HepG2 (cell line): Measurements from ENCODE around the gene NOP9. TPM values are rescaled to one million over a fixed set of nuclear protein-coding genes. Genes with fewer than 3 reads are reported as not detected.

Experiments used
- CREBL2 ChIP-seq: sonication (generic); formaldehyde crosslinking; IDR thresholded peaks from 2 replicates; pipeline ENCODE4 v1.8.1; 2023; ENCODE audit warnings: missing genetic modification reagents, mild to moderate bottlenecking, borderline replicate concordance
- ELF1 ChIP-seq: sonication (generic); formaldehyde crosslinking; IDR thresholded peaks from 2 replicates; pipeline ENCODE4 v1.4.0; 2020; ENCODE audit warnings: missing genetic modification reagents
- FOXC1 ChIP-seq: sonication (generic); formaldehyde crosslinking; IDR thresholded peaks from 2 replicates; pipeline ENCODE4 v1.8.0; 2022; ENCODE audit warnings: mild to moderate bottlenecking, missing genetic modification reagents, borderline replicate concordance
- GMEB1 ChIP-seq: sonication (generic); formaldehyde crosslinking; IDR thresholded peaks from 2 replicates; pipeline ENCODE4 v1.5.1; 2020; ENCODE audit warnings: missing genetic modification reagents, mild to moderate bottlenecking, borderline replicate concordance
- JARID2 ChIP-seq: sonication (generic); formaldehyde crosslinking; IDR thresholded peaks from 2 replicates; pipeline ENCODE4 v1.8.1; 2023; ENCODE audit warnings: missing genetic modification reagents, inconsistent platforms; ENCODE audit not compliant: insufficient replicate concordance
- KLF9 ChIP-seq: IDR thresholded peaks from 2 replicates; pipeline ENCODE4 v1.6.1; 2016; ENCODE audit warnings: low read depth
- NCOA1 ChIP-seq: sonication (generic); formaldehyde crosslinking; IDR thresholded peaks from 2 replicates; pipeline ENCODE4 v1.9.0; 2021; ENCODE audit warnings: missing genetic modification reagents
- RFX5 ChIP-seq: IDR thresholded peaks from 2 replicates; pipeline ENCODE4 v1.6.1; 2011; ENCODE audit warnings: low read depth, low read length, improper control_type of control experiment
- SIX1 ChIP-seq: sonication (generic); formaldehyde crosslinking; IDR thresholded peaks from 2 replicates; pipeline ENCODE4 v1.4.0; 2020; ENCODE audit warnings: missing genetic modification reagents, borderline replicate concordance
- SOX13 ChIP-seq, 3 experiments: fragments of 450-650 bp in 1 of 3; sonication (generic) in 1 of 3; formaldehyde crosslinking in 1 of 3; IDR thresholded peaks in 2 of 3; conservative IDR thresholded peaks in 1 of 3; 2 replicates each; pipeline versions ENCODE4 v1.5.0 to v1.6.1; 2016 to 2020; ENCODE audit warnings: antibody characterized with exemption in 1 of 3, mild to moderate bottlenecking in 1 of 3, missing compliant biosample characterization in 1 of 3, missing genetic modification reagents in 1 of 3, moderate library complexity in 1 of 3
- THAP11 ChIP-seq: IDR thresholded peaks from 2 replicates; pipeline ENCODE4 v1.6.1; 2016; ENCODE audit warnings: missing biosample characterization, missing genetic modification reagents
- WIZ ChIP-seq: sonication (generic); formaldehyde crosslinking; IDR thresholded peaks from 2 replicates; pipeline ENCODE4 v1.5.1; 2020; ENCODE audit warnings: mild to moderate bottlenecking, missing genetic modification reagents
- YEATS2 ChIP-seq: sonication (generic); formaldehyde crosslinking; IDR thresholded peaks from 2 replicates; pipeline ENCODE4 v1.4.0; 2020; ENCODE audit warnings: missing genetic modification reagents, borderline replicate concordance
- ZBTB8A ChIP-seq: sonication (generic); formaldehyde crosslinking; IDR thresholded peaks from 2 replicates; pipeline ENCODE4 v1.4.0; 2020; ENCODE audit warnings: mild to moderate bottlenecking, low read depth, missing genetic modification reagents, borderline replicate concordance
- ZKSCAN5 ChIP-seq: sonication (generic); formaldehyde crosslinking; IDR thresholded peaks from 2 replicates; pipeline ENCODE4 v1.5.1; 2020; ENCODE audit warnings: mild to moderate bottlenecking, missing genetic modification reagents
- ZMYM2 ChIP-seq: sonication (generic); formaldehyde crosslinking; IDR thresholded peaks from 2 replicates; pipeline ENCODE4 v1.8.0; 2022; ENCODE audit warnings: mild to moderate bottlenecking, missing genetic modification reagents
- ZNF556 ChIP-seq: sonication (generic); formaldehyde crosslinking; IDR thresholded peaks from 2 replicates; pipeline ENCODE4 v1.4.0; 2020; ENCODE audit warnings: mild to moderate bottlenecking, missing genetic modification reagents, borderline replicate concordance
- polyA plus RNA-seq, 8 experiments: library from polyadenylated mRNA; depleted of rRNA in 3 of 8; stranded (reverse) in 7 of 8; unstranded in 1 of 8; fragments of >200 nt; fragmentation: Illumina TruSeq in 4 of 8; extraction: Trizol in 4 of 8; gene quantifications; 2 replicates each; pipeline versions ENCODE4 v1.2.1 to v1.2.3, GENCODE V29; 2011 to 2016; ENCODE audit warnings: low read depth in 4 of 8, missing spikeins in 1 of 8, mixed read lengths in 1 of 8; ENCODE audit not compliant: insufficient read depth in 1 of 8
- total RNA-seq, 5 experiments: library from RNA; depleted of rRNA; stranded (reverse); fragments of >200 nt; fragmentation: Illumina TruSeq; extraction: Trizol; gene quantifications; 2 replicates each; pipeline ENCODE4 v1.2.3, GENCODE V29; 2016; ENCODE audit warnings: low read depth in 1 of 5
- TF ChIP-seq, protein P1 (sequence below): conservative IDR thresholded peaks from 2 replicates; pipeline ENCODE4 v1.6.1; 2018; ENCODE audit warnings: missing genetic modification reagents
- TF ChIP-seq, protein P2 (sequence below): fragments of 450-650 bp; IDR thresholded peaks from 2 replicates; pipeline ENCODE4 v1.6.1; 2017; ENCODE audit warnings: mild to moderate bottlenecking
- TF ChIP-seq, protein P3 (sequence below): sonication (generic); formaldehyde crosslinking; IDR thresholded peaks from 2 replicates; pipeline ENCODE4 v1.5.1; 2020; ENCODE audit warnings: mild to moderate bottlenecking, missing genetic modification reagents, moderate library complexity

The NOP9 gene
- total and polyA plus RNA-seq, 2 of the 13 experiments (the other 11 are each of a cell fraction or from before 2014, with no cell fraction given), result 24.5 to 61.6 TPM

DNA sequence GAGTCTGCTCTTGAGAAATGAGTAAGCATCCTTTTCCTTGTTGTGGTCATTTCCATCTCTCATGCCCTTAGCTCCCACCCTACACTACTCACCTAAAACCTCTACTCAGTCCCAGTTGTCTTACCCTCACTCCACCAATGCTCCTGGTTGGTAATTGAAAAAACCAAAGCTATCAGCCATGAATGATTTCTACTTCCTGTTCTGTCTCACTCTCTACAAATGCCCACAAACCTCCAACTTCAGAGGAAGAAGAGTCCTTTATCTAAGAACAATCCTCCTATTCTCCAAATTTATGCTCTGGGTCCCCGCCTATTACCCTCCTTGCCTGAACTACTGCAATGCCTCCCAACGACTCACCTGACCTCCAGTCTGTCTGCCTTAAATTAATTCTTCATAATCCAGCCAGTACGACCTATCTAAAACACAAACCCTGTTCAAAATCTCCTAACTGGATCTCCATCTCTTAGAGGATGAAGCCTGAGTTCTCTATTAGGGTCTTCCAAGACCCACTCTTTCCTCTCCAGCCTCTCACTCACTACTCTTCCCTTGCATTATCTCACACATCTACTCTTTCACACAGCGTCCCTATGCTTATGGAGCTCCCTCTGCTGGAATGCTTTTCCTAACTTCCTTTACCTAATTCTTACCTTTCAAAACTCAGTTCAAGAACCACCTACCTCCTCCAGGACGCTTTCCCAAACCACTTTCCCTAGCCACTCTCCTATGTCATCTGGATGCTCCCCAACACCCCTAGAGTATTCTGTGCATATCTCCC lies 2.3 kb upstream of the NOP9 start (continued):
- TF ChIP-seq SIX1 (0 out of 2 replicates have a peak, but pooled peaks have one; percentile 36), JARID2 (CRISPR knock-in tag) (peak; percentile 80), WIZ (peak; percentile 69; the same call in 1 of the 2 replicates), ZBTB8A (CRISPR knock-in tag) (no peak; the same call in 1 of the 2 replicates), THAP11 (CRISPR knock-in tag) (peak; percentile 59; the same call in 1 of the 2 replicates), GMEB1 (CRISPR knock-in tag) (0 out of 2 replicates have a peak, but pooled peaks have one; percentile 15), ZNF556 (CRISPR knock-in tag) (peak; percentile 11; the same call in 1 of the 2 replicates), SOX13 (IDR thresholded peaks at IDR 0.05) (no peak), SOX13 (CRISPR knock-in tag; conservative IDR thresholded peaks at IDR 0.05 in 1 of 2, IDR thresholded peaks at IDR 0.05 in 1 of 2) (peak in 1 of 2 experiments; percentile 32; a peak in 1 of 4 replicates), CREBL2 (0 out of 2 replicates have a peak, but pooled peaks have one; percentile 19), YEATS2 (CRISPR knock-in tag) (peak; percentile 72; the same call in 1 of the 2 replicates), FOXC1 (CRISPR knock-in tag) (peak; percentile 35; the same call in 1 of the 2 replicates), ZMYM2 (CRISPR knock-in tag) (no peak), RFX5 (no peak), ZKSCAN5 (CRISPR knock-in tag) (peak; percentile 86), NCOA1 (CRISPR knock-in tag) (peak; percentile 29; the same call in 1 of the 2 replicates), KLF9 (CRISPR knock-in tag) (0 out of 2 replicates have a peak, but pooled peaks have one; percentile 26), ELF1 (CRISPR knock-in tag) (no peak)
- TF ChIP-seq, protein P1, sequence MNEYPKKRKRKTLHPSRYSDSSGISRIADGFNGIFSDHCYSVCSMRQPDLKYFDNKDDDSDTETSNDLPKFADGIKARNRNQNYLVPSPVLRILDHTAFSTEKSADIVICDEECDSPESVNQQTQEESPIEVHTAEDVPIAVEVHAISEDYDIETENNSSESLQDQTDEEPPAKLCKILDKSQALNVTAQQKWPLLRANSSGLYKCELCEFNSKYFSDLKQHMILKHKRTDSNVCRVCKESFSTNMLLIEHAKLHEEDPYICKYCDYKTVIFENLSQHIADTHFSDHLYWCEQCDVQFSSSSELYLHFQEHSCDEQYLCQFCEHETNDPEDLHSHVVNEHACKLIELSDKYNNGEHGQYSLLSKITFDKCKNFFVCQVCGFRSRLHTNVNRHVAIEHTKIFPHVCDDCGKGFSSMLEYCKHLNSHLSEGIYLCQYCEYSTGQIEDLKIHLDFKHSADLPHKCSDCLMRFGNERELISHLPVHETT, result peak; percentile 37; the same call in 1 of the 2 replicates
- TF ChIP-seq, protein P2, sequence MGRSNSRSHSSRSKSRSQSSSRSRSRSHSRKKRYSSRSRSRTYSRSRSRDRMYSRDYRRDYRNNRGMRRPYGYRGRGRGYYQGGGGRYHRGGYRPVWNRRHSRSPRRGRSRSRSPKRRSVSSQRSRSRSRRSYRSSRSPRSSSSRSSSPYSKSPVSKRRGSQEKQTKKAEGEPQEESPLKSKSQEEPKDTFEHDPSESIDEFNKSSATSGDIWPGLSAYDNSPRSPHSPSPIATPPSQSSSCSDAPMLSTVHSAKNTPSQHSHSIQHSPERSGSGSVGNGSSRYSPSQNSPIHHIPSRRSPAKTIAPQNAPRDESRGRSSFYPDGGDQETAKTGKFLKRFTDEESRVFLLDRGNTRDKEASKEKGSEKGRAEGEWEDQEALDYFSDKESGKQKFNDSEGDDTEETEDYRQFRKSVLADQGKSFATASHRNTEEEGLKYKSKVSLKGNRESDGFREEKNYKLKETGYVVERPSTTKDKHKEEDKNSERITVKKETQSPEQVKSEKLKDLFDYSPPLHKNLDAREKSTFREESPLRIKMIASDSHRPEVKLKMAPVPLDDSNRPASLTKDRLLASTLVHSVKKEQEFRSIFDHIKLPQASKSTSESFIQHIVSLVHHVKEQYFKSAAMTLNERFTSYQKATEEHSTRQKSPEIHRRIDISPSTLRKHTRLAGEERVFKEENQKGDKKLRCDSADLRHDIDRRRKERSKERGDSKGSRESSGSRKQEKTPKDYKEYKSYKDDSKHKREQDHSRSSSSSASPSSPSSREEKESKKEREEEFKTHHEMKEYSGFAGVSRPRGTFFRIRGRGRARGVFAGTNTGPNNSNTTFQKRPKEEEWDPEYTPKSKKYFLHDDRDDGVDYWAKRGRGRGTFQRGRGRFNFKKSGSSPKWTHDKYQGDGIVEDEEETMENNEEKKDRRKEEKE, result no peak
- TF ChIP-seq, protein P3, sequence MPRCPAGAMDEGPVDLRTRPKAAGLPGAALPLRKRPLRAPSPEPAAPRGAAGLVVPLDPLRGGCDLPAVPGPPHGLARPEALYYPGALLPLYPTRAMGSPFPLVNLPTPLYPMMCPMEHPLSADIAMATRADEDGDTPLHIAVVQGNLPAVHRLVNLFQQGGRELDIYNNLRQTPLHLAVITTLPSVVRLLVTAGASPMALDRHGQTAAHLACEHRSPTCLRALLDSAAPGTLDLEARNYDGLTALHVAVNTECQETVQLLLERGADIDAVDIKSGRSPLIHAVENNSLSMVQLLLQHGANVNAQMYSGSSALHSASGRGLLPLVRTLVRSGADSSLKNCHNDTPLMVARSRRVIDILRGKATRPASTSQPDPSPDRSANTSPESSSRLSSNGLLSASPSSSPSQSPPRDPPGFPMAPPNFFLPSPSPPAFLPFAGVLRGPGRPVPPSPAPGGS (CRISPR knock-in tag), result 0 out of 2 replicates have a peak, but pooled peaks have one; percentile 57
